Heart right ventricle (tissue), 16 donors: Measurements from ENCODE around the gene TENM4. TPM values are rescaled to one million over a fixed set of nuclear protein-coding genes. Genes with fewer than 3 reads are reported as not detected.

Experiments
- ATAC-seq, 8 donors: fragments of 200-7000 bp; cut with Tn5 transposase; one replicate each; pipeline ENCODE4 v1.9.1; 2020; ENCODE audit warnings: mild to moderate bottlenecking in 8 of 8, moderate library complexity in 8 of 8, moderate number of reproducible peaks in 1 of 8
- DNase-seq, 2 donors: peaks; one replicate each; pipeline ENCODE4 v3.0.0-alpha.2; 2020
- H3K27ac ChIP-seq, 10 donors: fragments of 200-600 bp; sonication (generic) in 2 of 10; one replicate each; pipeline versions ENCODE4 v1.5.0 to v1.8.0; 2020 to 2022; ENCODE audit warnings: mild to moderate bottlenecking in 3 of 10
- H3K27me3 ChIP-seq, 7 donors: fragments of 200-600 bp; one replicate each; pipeline ENCODE4 v1.8.0; 2021 to 2022; ENCODE audit warnings: mild to moderate bottlenecking in 2 of 7
- H3K36me3 ChIP-seq, 9 donors: fragments of 200-600 bp; sonication (generic) in 1 of 9; one replicate each; pipeline versions ENCODE4 v1.5.0 to v1.8.0; 2020 to 2022; ENCODE audit warnings: mild to moderate bottlenecking in 2 of 9
- H3K4me1 ChIP-seq, 9 donors: fragments of 200-600 bp; sonication (generic) in 1 of 9; one replicate each; pipeline versions ENCODE4 v1.5.0 to v1.8.0; 2020 to 2022; ENCODE audit warnings: mild to moderate bottlenecking in 4 of 9
- H3K4me3 ChIP-seq, 10 donors: fragments of 200-600 bp; sonication (generic) in 2 of 10; one replicate each; pipeline versions ENCODE4 v1.5.0 to v1.8.0; 2020 to 2022; ENCODE audit warnings: mild to moderate bottlenecking in 7 of 10, moderate library complexity in 2 of 10
- H3K9me3 ChIP-seq, 11 donors: fragments of 200-600 bp in 10 of 11; sonication (generic) in 2 of 11; one replicate each; pipeline versions ENCODE4 v1.5.0 to v1.8.0; 2013 to 2022; ENCODE audit warnings: mild to moderate bottlenecking in 2 of 11, control low read depth in 1 of 11, moderate library complexity in 1 of 11
- CTCF ChIP-seq, 9 donors: fragments of 200-600 bp; sonication (generic) in 2 of 9; IDR thresholded peaks; one replicate each; pipeline versions ENCODE4 v1.5.0 to v1.8.0; 2021 to 2022; ENCODE audit warnings: antibody characterized with exemption in 9 of 9, mild to moderate bottlenecking in 5 of 9, moderate library complexity in 1 of 9
- whole genome bisulfite sequencing, 2 donors: extraction: QIAGEN DNeasy Blood & Tissue Kit; methylation state at CpG; one replicate each; pipeline ENCODE4 v1.1.7; 2013; ENCODE audit warnings: inconsistent platforms in 1 of 2; 5-methylcytosine and 5-hydroxymethylcytosine counted together
- intact Hi-C, 10 donors: fragments of 100-400 bp; cut with DNase I; formaldehyde crosslinking; loops; one replicate each; pipeline versions ENCODE4 v1.11.1 to v1.14.2; 2022
- polyA plus RNA-seq, 2 donors: library from polyadenylated mRNA; stranded (reverse); fragments of 200-250 nt; gene quantifications; one replicate each; pipeline ENCODE4 v1.2.3, GENCODE V29; 2013
- total RNA-seq, 10 donors: library from RNA; stranded (reverse); fragmentation: NEBNext Ultra II Directional in 3 of 10; extraction: Animal tissue kit (Norgen Biotek cat#: 25700) in 3 of 10; gene quantifications; one replicate each; pipeline versions ENCODE4 v1.2.1 to v1.2.4, GENCODE V29; 2021 to 2023
- donor health status: Arrhythmogenic right ventricular cardiomyopathy.
- donor health status: ischemic (EF 13 %, LVEDD 7.1; RV severe dilation, severe dysfunction).
- donor health status: healthy with polysubstance abuse.
- donor health status: DM: no; HTN: yes; CAD: no.
- donor health status: DM: no; HTN: no; CAD: no.
- donor health status: ischemic (EF 25% LVEDD 6.9; RV normal size, moderate dysfunction).
- donor health status: ischemic (EF 25% LVEDD 5.7; RV mildly dilated, moderate dysfunction).
- donor health status: healthy.
- donor health status: DM: yes; HTN: yes; CAD: no.
- donor health status: Ischemic cardiomyopathy.
- donor health status: ischemic (EF 35%, LVEDD 5.7; RV mildly dilated, moderate dysfunction).
- donor health status: nonischemic (EF 11% LVEDD 7.7; RV severe dilation, severe dysfunction).
- donor health status: DM: yes; HTN: yes; CAD: no.
- donor health status: PGD.
- donor health status: ischemic (EF 29% LVEDD 5.4; RV normal size, mild dysfunction).
- donor health status: nonischemic (EF 23%, LVEDD 6.1; RV moderate dilation, normal function).

TENM4 gene
- total and polyA plus RNA-seq, 12 donors: 0.10 to 3.6 (median 0.91) TPM

GRCh38 chr11:79060081-79060953 is 380.5 kb downstream of the TENM4 start:
- intact Hi-C loops: no loop called here

GRCh38 chr11:79059141-79059540 is 381.7 kb downstream of the TENM4 start:
- peaks cover 0 to 9% (median 0%) of the 10 kb centered on the region in 7 donors for H3K27me3 ChIP-seq
- intact Hi-C loops: loop anchor here in 1 of 10 donors (5.0 kb wide), 1 partner anchor 412 kb away; no protein-coding TSS in a partner anchor
- H3K9me3 ChIP-seq: no peaks in the 10 kb centered on the region
- H3K4me3 ChIP-seq: no peak overlapping the region
- 94 to 97% methylated on average over 4 of the region's 4 CpGs for WGBS, 2 donors
- no peak for TF ChIP-seq CTCF (IDR thresholded peaks at IDR 0.05)
- H3K36me3 ChIP-seq: no peaks in the 10 kb centered on the region
- H3K4me1 ChIP-seq: peaks cover 0 to 7% (median 0%) of the 10 kb centered on the region in 9 donors
- no peak for ATAC-seq
- no peak overlapping the region for H3K27ac ChIP-seq
- no peak for DNase-seq

More at GRCh38 chr11:79060081-79060953, 380.5 kb downstream of the TENM4 start:
- Histone ChIP-seq H3K4me3 (no peak overlapping the region), H3K9me3 (no peaks in the 10 kb centered on the region), H3K36me3 (no peaks in the 10 kb centered on the region), H3K27me3 (peaks cover 0 to 9% (median 0%) of the 10 kb centered on the region in 7 donors), H3K27ac (no peak overlapping the region), H3K4me1 (peaks cover 0 to 7% (median 0%) of the 10 kb centered on the region in 9 donors)
- DNase-seq: no peak
- no peak for ATAC-seq
- no peak for TF ChIP-seq CTCF (IDR thresholded peaks at IDR 0.05)
- WGBS, 2 donors: 72 to 80% methylated on average over 9 of the region's 9 CpGs

- H3K27me3 ChIP-seq: peaks cover 0 to 14% (median 2%) of the 10 kb centered on the region in 7 donors
- H3K27ac ChIP-seq: peak overlapping the region in 1 of 10 donors; percentile 8
- TF ChIP-seq CTCF (IDR thresholded peaks at IDR 0.05): no peak
- 61 to 67% methylated on average over 8 of the region's 8 CpGs for WGBS, 2 donors
- no peaks in the 10 kb centered on the region for H3K36me3 ChIP-seq
- DNase-seq (no peak), ATAC-seq (peak in 6 of 8 donors; percentile 28 to 82 (median 42))
- H3K4me1 ChIP-seq: peaks cover 0 to 7% (median 0%) of the 10 kb centered on the region in 9 donors
- H3K9me3 ChIP-seq: no peaks in the 10 kb centered on the region
- intact Hi-C loops: loop anchor here in 1 of 10 donors (5.0 kb wide), 1 partner anchor 409 kb away; no protein-coding TSS in a partner anchor
- H3K4me3 ChIP-seq: no peak overlapping the region
These were observed 384.8 kb downstream of the TENM4 start for GRCh38 chr11:79055856-79056631.

- Histone ChIP-seq H3K4me1 (peaks cover 0 to 7% (median 0%) of the 10 kb centered on the region in 9 donors), H3K4me3 (no peak overlapping the region), H3K27me3 (peaks cover 0 to 15% (median 5%) of the 10 kb centered on the region in 7 donors), H3K27ac (no peak overlapping the region), H3K9me3 (no peaks in the 10 kb centered on the region), H3K36me3 (no peaks in the 10 kb centered on the region)
- intact Hi-C loops: loop anchor here in 1 of 10 donors (5.0 kb wide), 1 partner anchor 407 kb away; no protein-coding TSS in a partner anchor
- ATAC-seq (no peak), DNase-seq (no peak)
- no peak for TF ChIP-seq CTCF (IDR thresholded peaks at IDR 0.05)
- WGBS, 2 donors: 88 to 93% methylated on average over 3 of the region's 3 CpGs
These were observed 386.2 kb downstream of the TENM4 start for GRCh38 chr11:79054636-79055035.
